ENCODE data around the gene TMEM255B.

The TMEM255B gene

GRCh38 chr13:113756441-113757097, 2.5 kb upstream of the TMEM255B start:
- Mint-ChIP-seq H3K27me3 (peaks cover 51% of the 10 kb centered on the region), H3K27ac (ENCODE audit: low read depth) (no peak overlapping the region), H3K4me3 (no peak overlapping the region), H3K36me3 (ENCODE audit: insufficient read depth) (peaks cover 4% of the 10 kb centered on the region), H3K4me1 (peaks cover 13% of the 10 kb centered on the region), H3K9me3 (no peaks in the 10 kb centered on the region)
- no peak for ATAC-seq (replicated peaks; ENCODE audit: extremely low read depth, poor library complexity, severe bottlenecking)
- DNase-seq (ENCODE audit: low spot score in 2 of 2) = no peak

- ATAC-seq (replicated peaks; ENCODE audit: extremely low read depth, poor library complexity, severe bottlenecking) = no peak
- Mint-ChIP-seq H3K9me3 (no peaks in the 10 kb centered on the region), H3K4me1 (peaks cover 13% of the 10 kb centered on the region), H3K36me3 (ENCODE audit: insufficient read depth) (peaks cover 4% of the 10 kb centered on the region), H3K27me3 (peaks cover 75% of the 10 kb centered on the region), H3K27ac (ENCODE audit: low read depth) (peak overlapping the region; percentile 35), H3K4me3 (peak overlapping the region; percentile 77)
- no peak for DNase-seq (ENCODE audit: low spot score in 2 of 2)
Measured at GRCh38 chr13:113759525-113760137, 605 bp downstream of the TMEM255B start.

- Mint-ChIP-seq H3K9me3 (no peaks in the 10 kb centered on the region), H3K36me3 (ENCODE audit: insufficient read depth) (peaks cover 6% of the 10 kb centered on the region), H3K27me3 (peaks cover 83% of the 10 kb centered on the region), H3K27ac (ENCODE audit: low read depth) (no peak overlapping the region), H3K4me3 (no peak overlapping the region), H3K4me1 (peaks cover 13% of the 10 kb centered on the region)
- ATAC-seq (replicated peaks; ENCODE audit: extremely low read depth, poor library complexity, severe bottlenecking) = no peak
- DNase-seq (ENCODE audit: low spot score in 2 of 2) = no peak
Measured at GRCh38 chr13:113761136-113761535, 2.1 kb downstream of the TMEM255B start.

GRCh38 chr13:113762075-113762474, 3.0 kb downstream of the TMEM255B start:
- H3K27me3 Mint-ChIP-seq = peaks cover 79% of the 10 kb centered on the region
- DNase-seq (ENCODE audit: low spot score in 2 of 2) = no peak
- no peak overlapping the region for H3K4me3 Mint-ChIP-seq

GRCh38 chr13:113762538-113762937, 3.5 kb downstream of the TMEM255B start:
- peaks cover 75% of the 10 kb centered on the region for H3K27me3 Mint-ChIP-seq

More at GRCh38 chr13:113762075-113762474, 3.0 kb downstream of the TMEM255B start:
- Mint-ChIP-seq H3K9me3 (no peaks in the 10 kb centered on the region), H3K27ac (ENCODE audit: low read depth) (no peak overlapping the region), H3K4me1 (peaks cover 13% of the 10 kb centered on the region), H3K36me3 (ENCODE audit: insufficient read depth) (peaks cover 6% of the 10 kb centered on the region)
- ATAC-seq (replicated peaks; ENCODE audit: extremely low read depth, poor library complexity, severe bottlenecking) = no peak

GRCh38 chr13:113763254-113763653, 4.2 kb downstream of the TMEM255B start:
- ATAC-seq (replicated peaks; ENCODE audit: extremely low read depth, poor library complexity, severe bottlenecking) = no peak
- H3K36me3 Mint-ChIP-seq (ENCODE audit: insufficient read depth) = peaks cover 6% of the 10 kb centered on the region
- no peak overlapping the region for H3K4me3 Mint-ChIP-seq
- no peaks in the 10 kb centered on the region for H3K9me3 Mint-ChIP-seq
- peaks cover 75% of the 10 kb centered on the region for H3K27me3 Mint-ChIP-seq
- H3K27ac Mint-ChIP-seq (ENCODE audit: low read depth) = no peak overlapping the region
- peaks cover 13% of the 10 kb centered on the region for H3K4me1 Mint-ChIP-seq
- no peak for DNase-seq (ENCODE audit: low spot score in 2 of 2)

More at GRCh38 chr13:113762538-113762937, 3.5 kb downstream of the TMEM255B start:
- Mint-ChIP-seq H3K27ac (ENCODE audit: low read depth) (no peak overlapping the region), H3K4me3 (no peak overlapping the region), H3K4me1 (peaks cover 13% of the 10 kb centered on the region), H3K9me3 (no peaks in the 10 kb centered on the region), H3K36me3 (ENCODE audit: insufficient read depth) (peaks cover 6% of the 10 kb centered on the region)
- DNase-seq (ENCODE audit: low spot score in 2 of 2) = no peak
- no peak for ATAC-seq (replicated peaks; ENCODE audit: extremely low read depth, poor library complexity, severe bottlenecking)

- Mint-ChIP-seq H3K4me1 (peaks cover 7% of the 10 kb centered on the region), H3K27me3 (peaks cover 80% of the 10 kb centered on the region), H3K4me3 (no peak overlapping the region), H3K27ac (ENCODE audit: low read depth) (no peak overlapping the region), H3K36me3 (ENCODE audit: insufficient read depth) (peaks cover 6% of the 10 kb centered on the region), H3K9me3 (no peaks in the 10 kb centered on the region)
- DNase-seq (ENCODE audit: low spot score in 2 of 2) = no peak
- no peak for ATAC-seq (replicated peaks; ENCODE audit: extremely low read depth, poor library complexity, severe bottlenecking)
Measured at GRCh38 chr13:113763961-113764792, 5.2 kb downstream of the TMEM255B start.

- Mint-ChIP-seq H3K36me3 (ENCODE audit: insufficient read depth) (peaks cover 4% of the 10 kb centered on the region), H3K9me3 (no peaks in the 10 kb centered on the region), H3K4me1 (no peaks in the 10 kb centered on the region), H3K27me3 (peaks cover 72% of the 10 kb centered on the region), H3K4me3 (no peak overlapping the region), H3K27ac (ENCODE audit: low read depth) (no peak overlapping the region)
- no peak for DNase-seq (ENCODE audit: low spot score in 2 of 2)
- ATAC-seq (replicated peaks; ENCODE audit: extremely low read depth, poor library complexity, severe bottlenecking) = no peak
Measured at GRCh38 chr13:113764793-113765563, 6.0 kb downstream of the TMEM255B start.

- DNase-seq (ENCODE audit: low spot score in 2 of 2) (no peak), ATAC-seq (replicated peaks; ENCODE audit: extremely low read depth, poor library complexity, severe bottlenecking) (no peak)
- Mint-ChIP-seq H3K4me1 (no peaks in the 10 kb centered on the region), H3K36me3 (ENCODE audit: insufficient read depth) (peaks cover 4% of the 10 kb centered on the region), H3K4me3 (no peak overlapping the region), H3K9me3 (no peaks in the 10 kb centered on the region), H3K27ac (ENCODE audit: low read depth) (no peak overlapping the region), H3K27me3 (peaks cover 67% of the 10 kb centered on the region)
Measured at GRCh38 chr13:113765564-113765910, 6.5 kb downstream of the TMEM255B start.

- DNase-seq (ENCODE audit: low spot score in 2 of 2) (no peak), ATAC-seq (replicated peaks; ENCODE audit: extremely low read depth, poor library complexity, severe bottlenecking) (no peak)
- peaks cover 60% of the 10 kb centered on the region for H3K27me3 Mint-ChIP-seq
- H3K36me3 Mint-ChIP-seq (ENCODE audit: insufficient read depth) = peaks cover 2% of the 10 kb centered on the region
- H3K4me1 Mint-ChIP-seq = no peaks in the 10 kb centered on the region
- peak overlapping the region; percentile 64 for H3K27ac Mint-ChIP-seq (ENCODE audit: low read depth)
- H3K4me3 Mint-ChIP-seq = no peak overlapping the region
- no peaks in the 10 kb centered on the region for H3K9me3 Mint-ChIP-seq
Measured at GRCh38 chr13:113766035-113766800, 7.2 kb downstream of the TMEM255B start.

GRCh38 chr13:113767366-113767765, 8.3 kb downstream of the TMEM255B start:
- Mint-ChIP-seq H3K27me3 (peaks cover 49% of the 10 kb centered on the region), H3K27ac (ENCODE audit: low read depth) (no peak overlapping the region), H3K9me3 (no peaks in the 10 kb centered on the region), H3K4me3 (no peak overlapping the region), H3K4me1 (no peaks in the 10 kb centered on the region), H3K36me3 (ENCODE audit: insufficient read depth) (peaks cover 2% of the 10 kb centered on the region)
- ATAC-seq (replicated peaks; ENCODE audit: extremely low read depth, poor library complexity, severe bottlenecking) = no peak
- no peak for DNase-seq (ENCODE audit: low spot score in 2 of 2)
